Sigmoid colon (tissue), 7 donors: Measurements from ENCODE around the gene NHSL2. TPM values are rescaled to one million over a fixed set of nuclear protein-coding genes. Genes with fewer than 3 reads are reported as not detected.

Experiments
- DNase-seq: peaks from one replicate; pipeline ENCODE4 v3.0.0-alpha.2; 2019
- H3K27ac ChIP-seq, 4 donors: fragments of 200-600 bp; sonication (generic); one replicate each; pipeline ENCODE4 v1.5.1; 2016 to 2019; ENCODE audit warnings: mild to moderate bottlenecking in 1 of 4
- H3K27me3 ChIP-seq, 3 donors: fragments of 200-600 bp; sonication (generic); one replicate each; pipeline ENCODE4 v1.5.1; 2019; ENCODE audit warnings: mild to moderate bottlenecking in 1 of 3
- H3K36me3 ChIP-seq, 4 donors: fragments of 200-600 bp; sonication (generic); one replicate each; pipeline ENCODE4 v1.5.1; 2016 to 2019
- H3K4me1 ChIP-seq, 4 donors: fragments of 200-600 bp; sonication (generic); one replicate each; pipeline ENCODE4 v1.5.1; 2017 to 2019
- H3K4me3 ChIP-seq, 4 donors: fragments of 200-600 bp; sonication (generic); one replicate each; pipeline ENCODE4 v1.5.1; 2017 to 2019; ENCODE audit warnings: mild to moderate bottlenecking in 2 of 4, moderate library complexity in 1 of 4
- H3K9me3 ChIP-seq, 4 donors: fragments of 200-600 bp in 3 of 4; sonication (generic) in 3 of 4; one replicate each; pipeline versions ENCODE4 v1.5.1 to v1.6.1; 2013 to 2019
- EP300 ChIP-seq, 4 donors: sonication (generic); formaldehyde crosslinking; IDR thresholded peaks; one replicate each; pipeline ENCODE4 v1.6.1; 2017; ENCODE audit warnings: antibody characterized with exemption in 4 of 4
- POLR2A ChIP-seq, 2 donors: fragments of 450-650 bp; IDR thresholded peaks; one replicate each; pipeline ENCODE4 v1.6.1; 2016; ENCODE audit warnings: antibody characterized with exemption in 2 of 2, mild to moderate bottlenecking in 2 of 2, moderate library complexity in 2 of 2
- POLR2AphosphoS5 ChIP-seq, 4 donors: sonication (generic); formaldehyde crosslinking; IDR thresholded peaks; one replicate each; pipeline ENCODE4 v1.6.1; 2017; ENCODE audit warnings: antibody characterized with exemption in 4 of 4
- WGBS, 2 donors: extraction: QIAGEN DNeasy Blood & Tissue Kit; methylation state at CpG; one replicate each; pipeline ENCODE4 v1.1.7; 2013; 5-methylcytosine and 5-hydroxymethylcytosine counted together
- intact Hi-C: fragments of 100-400 bp; cut with DNase I; formaldehyde crosslinking; loops from one replicate; pipeline ENCODE4 v1.15.1; 2023
- polyA plus RNA-seq, 3 donors: library from polyadenylated mRNA; stranded (reverse); fragments of 200-250 nt; gene quantifications; one replicate each; pipeline ENCODE4 v1.2.3, GENCODE V29; 2013
- total RNA-seq, 4 donors: library from RNA; depleted of rRNA; stranded (reverse); fragments of >200 nt; gene quantifications; one replicate each; pipeline ENCODE4 v1.1.0, GENCODE V29; 2016
- TF ChIP-seq, protein P1 (sequence below), 4 experiments: fragments of 450-650 bp in 3 of 4; fragments of 200-600 bp in 1 of 4; IDR thresholded peaks; one replicate each; pipeline ENCODE4 v1.5.1; 2016 to 2019; ENCODE audit warnings: antibody characterized with exemption in 4 of 4, mild to moderate bottlenecking in 3 of 4, moderate library complexity in 2 of 4
- donor health status: healthy with polysubstance abuse.
- donor health status: Bipolar disorder and iron deficiency.
- donor health status: healthy.

The NHSL2 gene
- total and polyA plus RNA-seq, 7 donors: under 0.01 to 21.3 (median 8.1) TPM

DNA sequence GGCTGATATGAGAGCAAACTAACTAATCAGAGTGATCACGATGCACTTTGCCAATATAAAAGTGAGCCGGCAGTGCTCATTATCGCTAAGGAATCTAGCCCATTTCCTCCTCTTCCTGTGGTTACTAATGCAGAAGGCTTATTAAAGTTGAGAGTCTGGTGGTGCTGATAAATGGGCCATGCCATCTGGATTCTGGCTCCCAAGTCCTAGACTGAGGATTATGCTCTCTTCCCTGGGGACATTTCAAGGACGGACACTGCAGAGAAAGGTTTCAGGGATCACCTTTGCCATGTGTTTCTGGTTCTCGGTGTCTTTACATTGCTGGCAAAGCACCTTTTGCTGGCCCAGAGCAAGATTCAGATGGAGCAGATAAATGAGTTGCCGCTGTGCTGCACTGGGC is 135.8 kb downstream of the NHSL2 start:
- H3K27ac ChIP-seq: peak overlapping the region; percentile 82 to 90 (median 88)
- intact Hi-C loops: no loop called here
- H3K4me1 ChIP-seq: peaks cover 0 to 52% (median 30%) of the 10 kb centered on the region in 4 donors
- H3K36me3 ChIP-seq: no peaks in the 10 kb centered on the region
- TF ChIP-seq POLR2A (IDR thresholded peaks at IDR 0.05): no peak
- TF ChIP-seq EP300 (IDR thresholded peaks at IDR 0.05): no peak
- TF ChIP-seq POLR2AphosphoS5 (IDR thresholded peaks at IDR 0.05): no peak
- TF ChIP-seq, protein P1, sequence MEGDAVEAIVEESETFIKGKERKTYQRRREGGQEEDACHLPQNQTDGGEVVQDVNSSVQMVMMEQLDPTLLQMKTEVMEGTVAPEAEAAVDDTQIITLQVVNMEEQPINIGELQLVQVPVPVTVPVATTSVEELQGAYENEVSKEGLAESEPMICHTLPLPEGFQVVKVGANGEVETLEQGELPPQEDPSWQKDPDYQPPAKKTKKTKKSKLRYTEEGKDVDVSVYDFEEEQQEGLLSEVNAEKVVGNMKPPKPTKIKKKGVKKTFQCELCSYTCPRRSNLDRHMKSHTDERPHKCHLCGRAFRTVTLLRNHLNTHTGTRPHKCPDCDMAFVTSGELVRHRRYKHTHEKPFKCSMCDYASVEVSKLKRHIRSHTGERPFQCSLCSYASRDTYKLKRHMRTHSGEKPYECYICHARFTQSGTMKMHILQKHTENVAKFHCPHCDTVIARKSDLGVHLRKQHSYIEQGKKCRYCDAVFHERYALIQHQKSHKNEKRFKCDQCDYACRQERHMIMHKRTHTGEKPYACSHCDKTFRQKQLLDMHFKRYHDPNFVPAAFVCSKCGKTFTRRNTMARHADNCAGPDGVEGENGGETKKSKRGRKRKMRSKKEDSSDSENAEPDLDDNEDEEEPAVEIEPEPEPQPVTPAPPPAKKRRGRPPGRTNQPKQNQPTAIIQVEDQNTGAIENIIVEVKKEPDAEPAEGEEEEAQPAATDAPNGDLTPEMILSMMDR (IDR thresholded peaks at IDR 0.05): no peak
- H3K4me3 ChIP-seq: no peak overlapping the region
- WGBS, 2 donors: 48 to 76% methylated on average over 6 of the region's 6 CpGs
- H3K9me3 ChIP-seq: no peaks in the 10 kb centered on the region
- peaks cover 0 to 2% (median 0%) of the 10 kb centered on the region in 3 donors for H3K27me3 ChIP-seq
- DNase-seq: no peak

DNA sequence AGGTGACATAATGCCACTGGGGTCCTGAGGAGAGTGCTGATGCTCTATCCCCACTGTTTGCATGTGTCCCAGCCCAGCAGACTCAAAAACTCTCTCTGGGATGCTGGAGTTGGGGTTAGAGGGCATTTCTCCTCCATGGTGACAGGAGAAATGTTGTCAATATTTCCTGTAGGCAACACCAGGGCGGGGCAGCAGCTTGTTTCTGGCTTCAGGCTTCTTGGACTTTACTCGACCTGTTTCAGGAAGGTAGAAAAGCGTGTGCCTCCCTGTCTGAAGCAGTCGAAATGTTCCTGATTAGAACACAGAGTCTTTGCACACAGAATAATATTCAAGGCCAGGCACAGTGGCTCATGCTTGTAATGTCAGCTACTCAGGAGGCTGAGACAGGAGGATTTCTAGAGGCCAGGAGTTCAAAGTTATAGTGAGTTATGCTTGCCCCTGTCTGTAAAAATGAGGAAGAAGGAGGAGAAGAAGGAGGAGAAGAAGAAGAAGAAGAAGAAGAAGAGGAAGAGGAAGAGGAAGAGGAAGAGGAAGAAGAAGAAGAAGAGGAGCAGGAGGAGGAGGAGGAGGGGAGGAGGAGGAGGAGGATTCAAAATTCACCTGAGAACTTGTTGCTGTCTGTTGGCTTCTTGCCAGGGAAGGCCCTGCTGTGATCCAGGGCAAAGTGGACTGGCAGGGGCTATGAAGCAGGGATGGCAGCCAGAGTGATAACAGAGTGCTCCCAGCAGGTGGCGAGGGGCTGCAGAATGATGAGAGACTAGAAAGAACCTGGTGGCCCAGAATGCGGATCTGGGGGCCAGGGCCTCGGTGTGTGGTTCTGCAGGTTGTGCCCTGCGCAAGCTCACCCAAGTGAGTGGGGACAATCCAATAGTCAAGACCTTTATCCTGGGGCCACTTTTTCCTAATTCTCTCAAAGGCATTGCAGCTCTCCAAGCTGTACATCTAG is 138.1 kb downstream of the NHSL2 start:
- no peaks in the 10 kb centered on the region for H3K36me3 ChIP-seq
- no peaks in the 10 kb centered on the region for H3K9me3 ChIP-seq
- peaks cover 0 to 35% (median 25%) of the 10 kb centered on the region in 4 donors for H3K4me1 ChIP-seq
- DNase-seq: peak; percentile 7
- TF ChIP-seq, protein P1 (IDR thresholded peaks at IDR 0.05): no peak
- no peak for TF ChIP-seq POLR2A (IDR thresholded peaks at IDR 0.05)
- no peak for TF ChIP-seq POLR2AphosphoS5 (IDR thresholded peaks at IDR 0.05)
- TF ChIP-seq EP300 (IDR thresholded peaks at IDR 0.05): no peak
- WGBS, 2 donors: 52 to 79% methylated on average over 8 of the region's 8 CpGs
- H3K4me3 ChIP-seq: no peak overlapping the region
- intact Hi-C loops: no loop called here
- peaks cover 0 to 2% (median 0%) of the 10 kb centered on the region in 3 donors for H3K27me3 ChIP-seq
- H3K27ac ChIP-seq: peak overlapping the region; percentile 22 to 89 (median 61)

DNA sequence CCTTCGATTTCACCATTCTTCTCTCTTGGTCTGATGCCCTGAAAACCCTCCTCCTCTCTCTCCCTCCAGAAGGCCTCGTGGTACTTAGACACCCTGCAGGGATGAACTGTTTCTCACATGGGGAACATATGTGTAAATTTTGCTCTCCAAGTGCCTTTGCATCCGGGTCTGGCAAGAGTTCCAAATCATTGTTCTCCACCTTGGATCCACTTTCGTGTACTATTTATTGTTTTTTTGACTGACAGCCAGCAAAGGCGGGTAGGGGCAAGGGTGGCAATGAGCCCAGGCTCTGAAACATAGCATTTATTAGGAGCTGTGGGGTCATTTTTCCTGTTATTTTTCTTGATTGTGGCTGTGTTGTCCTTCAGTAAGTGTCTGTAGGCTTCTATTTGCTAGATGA is 139.4 kb downstream of the NHSL2 start:
- H3K36me3 ChIP-seq: no peaks in the 10 kb centered on the region
- H3K4me3 ChIP-seq: no peak overlapping the region
- TF ChIP-seq, protein P1 (IDR thresholded peaks at IDR 0.05): no peak
- no peak for TF ChIP-seq EP300 (IDR thresholded peaks at IDR 0.05)
- no peak for TF ChIP-seq POLR2AphosphoS5 (IDR thresholded peaks at IDR 0.05)
- H3K27ac ChIP-seq: peak overlapping the region; percentile 17 to 64 (median 47)
- DNase-seq: no peak
- H3K27me3 ChIP-seq: peaks cover 0 to 2% (median 0%) of the 10 kb centered on the region in 3 donors
- H3K9me3 ChIP-seq: no peaks in the 10 kb centered on the region
- peaks cover 0 to 33% (median 24%) of the 10 kb centered on the region in 4 donors for H3K4me1 ChIP-seq
- intact Hi-C loops: no loop called here
- 63 to 80% methylated on average over 5 of the region's 5 CpGs for WGBS, 2 donors

DNA sequence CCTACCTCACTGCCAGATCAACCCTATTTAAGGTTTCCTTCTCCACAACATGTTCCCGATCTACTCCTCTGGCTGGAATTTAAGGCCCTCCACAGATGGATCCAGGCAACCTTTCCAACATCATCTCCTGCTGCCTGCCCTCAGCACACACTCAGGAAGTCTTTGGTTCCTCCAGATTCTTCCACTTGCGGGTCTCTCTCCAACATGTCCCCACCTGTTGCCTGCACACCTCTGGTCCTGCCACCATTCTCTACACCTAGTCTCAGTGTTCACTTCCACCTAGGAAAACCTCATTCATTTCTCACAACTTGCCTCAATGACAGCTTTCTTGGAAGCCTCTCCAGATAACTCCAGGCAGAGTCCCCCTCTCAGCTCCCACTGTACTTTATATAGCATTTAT is 140.9 kb downstream of the NHSL2 start:
- peaks cover 0 to 17% (median 12%) of the 10 kb centered on the region in 4 donors for H3K4me1 ChIP-seq
- intact Hi-C loops: no loop called here
- no peak for DNase-seq
- no peak overlapping the region for H3K4me3 ChIP-seq
- no peaks in the 10 kb centered on the region for H3K36me3 ChIP-seq
- TF ChIP-seq, protein P1 (IDR thresholded peaks at IDR 0.05): no peak
- no peaks in the 10 kb centered on the region for H3K27me3 ChIP-seq
- no peaks in the 10 kb centered on the region for H3K9me3 ChIP-seq
- H3K27ac ChIP-seq: no peak overlapping the region
- WGBS, 2 donors: 94 to 95% methylated on average over 2 of the region's 2 CpGs
